Activated T-cell treated with anti-CD3 and anti-CD28 coated beads, Interleukin-2, amount 50 U/mL, for 4 hours (primary cell): ENCODE measurements around the gene UBP1. TPM values are rescaled to one million over a fixed set of nuclear protein-coding genes. Genes with fewer than 3 reads are reported as not detected.

Experiments used
- ATAC-seq, 2 donors: fragments of 200-7000 bp; cut with Tn5 transposase; one replicate each; pipeline ENCODE4 v1.10.0; 2021
- DNase-seq: peaks from one replicate; pipeline ENCODE4 v3.0.0-alpha.2; 2020
- H3K27me3 Mint-ChIP-seq: one replicate; pipeline ENCODE4 v1.8.0; 2021; ENCODE audit warnings: low read depth, mixed read lengths
- H3K36me3 Mint-ChIP-seq: one replicate; pipeline ENCODE4 v1.8.0; 2022; ENCODE audit warnings: mixed read lengths; ENCODE audit not compliant: insufficient read depth
- H3K4me1 Mint-ChIP-seq: one replicate; pipeline ENCODE4 v1.8.0; 2021; ENCODE audit warnings: low read depth, mixed read lengths
- H3K4me3 Mint-ChIP-seq: one replicate; pipeline ENCODE4 v1.8.0; 2021; ENCODE audit warnings: mild to moderate bottlenecking, moderate library complexity, mixed read lengths
- H3K9me3 Mint-ChIP-seq: one replicate; pipeline ENCODE4 v1.8.0; 2021; ENCODE audit warnings: mixed read lengths
- total RNA-seq, 3 donors: library from RNA; stranded (reverse); gene quantifications; one replicate each; pipeline ENCODE4 v1.2.1, GENCODE V29; 2021

The UBP1 gene
- total RNA-seq, 3 donors from 2014 or later = 64.2 to 69.7 (median 69.0) TPM

- Mint-ChIP-seq H3K4me3 (no peak overlapping the region), H3K27me3 (no peaks in the 10 kb centered on the region), H3K4me1 (peaks cover 11% of the 10 kb centered on the region), H3K36me3 (peaks cover 44% of the 10 kb centered on the region), H3K9me3 (no peaks in the 10 kb centered on the region)
- DNase-seq = no peak
- ATAC-seq = no peak
Observed at GRCh38 chr3:33389908-33390307, 50.3 kb downstream of the UBP1 start.

DNA sequence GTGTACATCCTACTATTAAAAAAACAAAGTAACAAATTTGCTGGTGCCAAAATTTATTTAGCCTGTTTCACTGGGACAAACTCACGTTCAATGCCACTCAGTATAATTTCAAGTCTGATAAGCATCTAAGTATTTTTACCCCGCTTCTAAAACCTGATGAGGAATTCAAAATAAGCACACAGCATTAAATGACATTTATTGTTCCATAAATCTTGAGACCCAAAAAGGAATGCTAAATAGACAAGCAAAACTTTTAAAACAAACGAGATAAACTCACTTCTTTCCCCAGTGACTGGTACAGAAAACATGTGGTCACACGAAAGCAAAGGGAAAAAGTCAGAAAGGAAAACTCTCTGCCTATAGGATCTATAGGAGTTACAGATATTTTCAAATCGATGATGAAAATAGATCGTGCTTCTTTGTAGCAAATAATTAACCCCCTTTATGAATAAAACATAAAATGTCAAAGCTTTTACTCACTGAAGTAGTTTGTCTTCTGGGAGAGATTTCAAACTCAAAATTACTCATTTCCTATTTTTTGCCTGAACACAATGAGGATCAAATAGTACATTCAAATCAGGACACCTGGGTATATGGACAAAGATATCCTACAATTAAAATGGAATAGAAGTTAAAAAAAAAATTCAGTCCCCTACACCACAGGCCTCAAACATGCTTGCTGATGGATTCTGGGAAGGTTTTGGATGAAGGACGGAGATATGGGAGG lies 51.7 kb downstream of the UBP1 start:
- DNase-seq = no peak
- Mint-ChIP-seq H3K36me3 (peaks cover 42% of the 10 kb centered on the region), H3K9me3 (no peaks in the 10 kb centered on the region), H3K4me1 (peaks cover 11% of the 10 kb centered on the region), H3K27me3 (no peaks in the 10 kb centered on the region), H3K4me3 (no peak overlapping the region)
- ATAC-seq = no peak

GRCh38 chr3:33386631-33387030 lies 53.6 kb downstream of the UBP1 start:
- ATAC-seq (no peak), DNase-seq (no peak)
- Mint-ChIP-seq H3K9me3 (no peaks in the 10 kb centered on the region), H3K4me1 (peaks cover 9% of the 10 kb centered on the region), H3K4me3 (no peak overlapping the region), H3K27me3 (no peaks in the 10 kb centered on the region), H3K36me3 (peaks cover 29% of the 10 kb centered on the region)

DNA sequence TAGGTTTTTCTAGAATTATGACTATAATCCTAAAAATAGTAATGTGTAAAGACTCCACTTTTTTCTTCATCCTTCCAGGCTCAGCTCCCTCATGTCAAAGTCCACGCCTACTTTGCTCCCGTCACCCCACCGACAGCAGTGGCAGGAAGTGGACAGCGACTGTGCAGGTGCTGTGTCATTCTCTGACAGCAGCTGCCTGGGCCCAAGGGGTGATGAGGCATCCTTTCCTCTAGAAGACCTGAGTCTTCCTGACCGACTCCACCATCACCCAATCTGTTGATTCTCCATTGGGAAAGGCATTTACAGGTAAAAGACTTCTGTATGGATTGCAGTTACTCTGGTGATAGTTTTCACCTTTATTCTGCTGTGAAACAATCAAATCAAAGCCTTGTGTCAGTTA lies 54.8 kb downstream of the UBP1 start:
- H3K9me3 Mint-ChIP-seq = no peaks in the 10 kb centered on the region
- ATAC-seq = peak; percentile 69 to 73
- H3K4me3 Mint-ChIP-seq = no peak overlapping the region
- H3K36me3 Mint-ChIP-seq = peaks cover 23% of the 10 kb centered on the region
- H3K27me3 Mint-ChIP-seq = no peaks in the 10 kb centered on the region
- peaks cover 9% of the 10 kb centered on the region for H3K4me1 Mint-ChIP-seq
- DNase-seq = peak; percentile 13

DNA sequence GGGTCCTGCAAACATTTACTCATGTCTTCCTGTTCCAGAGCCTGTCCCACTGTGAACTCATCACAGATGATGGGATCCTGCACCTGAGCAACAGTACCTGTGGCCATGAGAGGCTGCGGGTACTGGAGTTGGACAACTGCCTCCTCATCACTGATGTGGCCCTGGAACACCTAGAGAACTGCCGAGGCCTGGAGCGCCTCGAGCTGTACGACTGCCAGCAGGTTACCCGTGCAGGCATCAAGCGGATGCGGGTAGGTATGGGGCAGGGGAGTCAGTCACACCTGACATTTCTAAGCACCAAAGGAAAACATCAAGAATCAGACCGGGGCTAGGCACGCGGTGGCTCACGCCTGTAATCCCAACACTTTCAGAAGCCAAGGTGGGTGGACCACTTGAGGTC lies 56.3 kb downstream of the UBP1 start:
- peaks cover 13% of the 10 kb centered on the region for H3K36me3 Mint-ChIP-seq
- H3K27me3 Mint-ChIP-seq = no peaks in the 10 kb centered on the region
- no peaks in the 10 kb centered on the region for H3K9me3 Mint-ChIP-seq
- no peak for ATAC-seq
- H3K4me3 Mint-ChIP-seq = no peak overlapping the region
- peaks cover 9% of the 10 kb centered on the region for H3K4me1 Mint-ChIP-seq
- no peak for DNase-seq

- Mint-ChIP-seq H3K4me3 (no peak overlapping the region), H3K36me3 (peaks cover 2% of the 10 kb centered on the region), H3K27me3 (no peaks in the 10 kb centered on the region), H3K4me1 (peaks cover 4% of the 10 kb centered on the region), H3K9me3 (no peaks in the 10 kb centered on the region)
- no peak for ATAC-seq
- DNase-seq = no peak
Observed at GRCh38 chr3:33380653-33381052, 59.6 kb downstream of the UBP1 start.

- no peak for ATAC-seq
- Mint-ChIP-seq H3K27me3 (peaks cover under 1% of the 10 kb centered on the region), H3K36me3 (no peaks in the 10 kb centered on the region), H3K9me3 (no peaks in the 10 kb centered on the region), H3K4me1 (peaks cover 3% of the 10 kb centered on the region), H3K4me3 (no peak overlapping the region)
- DNase-seq = no peak
Observed at GRCh38 chr3:33377931-33378330, 62.3 kb downstream of the UBP1 start.

DNA sequence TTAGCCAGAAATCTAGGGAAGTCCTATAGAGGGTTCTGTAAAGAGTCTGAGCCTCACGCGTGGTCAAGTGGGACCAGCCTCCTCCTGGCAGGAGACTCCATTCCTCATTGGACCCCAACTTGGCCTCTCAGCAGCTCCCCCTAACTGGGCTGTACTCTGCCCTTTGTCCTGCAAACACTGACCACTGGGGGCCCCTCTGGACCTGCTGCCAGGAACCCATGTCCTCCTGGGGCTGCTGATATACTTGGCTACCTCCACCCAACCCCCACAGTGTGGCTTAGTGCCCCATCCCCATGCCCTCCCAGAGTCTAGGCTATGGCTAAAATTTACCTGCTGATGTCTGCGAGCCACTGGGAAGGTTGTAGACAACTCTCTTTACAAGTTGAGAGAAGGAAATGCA lies 62.7 kb downstream of the UBP1 start:
- DNase-seq (no peak), ATAC-seq (no peak)
- Mint-ChIP-seq H3K9me3 (no peaks in the 10 kb centered on the region), H3K36me3 (no peaks in the 10 kb centered on the region), H3K4me1 (peaks cover 7% of the 10 kb centered on the region), H3K27me3 (peaks cover 1% of the 10 kb centered on the region), H3K4me3 (no peak overlapping the region)

GRCh38 chr3:33373082-33373437 lies 67.1 kb downstream of the UBP1 start:
- Mint-ChIP-seq H3K4me3 (no peak overlapping the region), H3K4me1 (peaks cover 7% of the 10 kb centered on the region)

DNA sequence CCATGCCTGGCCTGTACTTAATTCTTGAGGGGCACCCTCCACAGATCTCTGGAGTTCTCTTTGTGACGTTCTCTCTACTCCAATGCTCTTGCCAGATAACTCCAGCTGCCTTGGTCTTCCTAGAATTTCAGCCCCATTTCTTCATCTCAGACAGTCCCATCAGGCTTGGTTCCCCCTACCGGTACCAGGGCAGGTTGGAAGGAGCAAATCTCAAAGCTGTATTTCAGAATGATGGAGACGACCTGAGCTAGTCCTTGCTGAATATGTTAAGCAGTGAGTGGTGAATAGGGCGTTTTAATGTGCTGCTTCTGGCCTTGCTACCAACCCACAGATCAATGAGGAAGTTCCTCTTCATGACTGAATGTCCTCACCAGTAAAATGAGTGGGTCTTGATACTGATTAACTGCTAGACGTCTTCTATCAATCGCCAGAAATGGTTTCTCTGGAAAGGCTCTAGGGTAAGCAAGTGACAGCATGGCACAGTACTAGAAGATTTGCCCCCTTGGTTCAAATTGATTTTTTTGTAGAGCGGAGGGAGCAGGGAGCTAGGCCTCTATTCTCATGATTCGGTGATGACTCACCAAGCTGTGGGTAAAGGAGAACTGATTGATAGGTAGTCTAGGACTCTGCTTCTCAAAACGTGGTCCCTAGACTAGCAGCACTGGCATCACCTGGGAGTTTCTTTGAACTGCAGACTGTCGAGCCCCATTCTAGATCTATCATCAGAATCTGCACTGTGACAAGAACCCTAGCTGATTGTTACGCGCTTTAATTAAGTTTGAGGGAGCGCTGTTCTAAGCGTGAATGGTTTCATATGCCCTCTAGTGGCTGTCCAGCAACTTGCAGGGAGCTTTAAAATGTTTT lies 67.8 kb downstream of the UBP1 start:
- Mint-ChIP-seq H3K36me3 (no peaks in the 10 kb centered on the region), H3K4me1 (peaks cover 7% of the 10 kb centered on the region), H3K9me3 (no peaks in the 10 kb centered on the region)

More at GRCh38 chr3:33373082-33373437, 67.1 kb downstream of the UBP1 start:
- DNase-seq = no peak
- H3K36me3 Mint-ChIP-seq = no peaks in the 10 kb centered on the region
- no peaks in the 10 kb centered on the region for H3K9me3 Mint-ChIP-seq
- no peak for ATAC-seq
- H3K27me3 Mint-ChIP-seq = peaks cover 7% of the 10 kb centered on the region

GRCh38 chr3:33364531-33365128 lies 75.6 kb downstream of the UBP1 start:
- peaks cover 3% of the 10 kb centered on the region for H3K27me3 Mint-ChIP-seq
- H3K36me3 Mint-ChIP-seq = no peaks in the 10 kb centered on the region
- DNase-seq = no peak

More for the DNA sequence above, 67.8 kb downstream of the UBP1 start:
- Mint-ChIP-seq H3K27me3 (peaks cover 9% of the 10 kb centered on the region), H3K4me3 (no peak overlapping the region)
- DNase-seq (peak; percentile 24), ATAC-seq (peak; percentile 90 to 96)

DNA sequence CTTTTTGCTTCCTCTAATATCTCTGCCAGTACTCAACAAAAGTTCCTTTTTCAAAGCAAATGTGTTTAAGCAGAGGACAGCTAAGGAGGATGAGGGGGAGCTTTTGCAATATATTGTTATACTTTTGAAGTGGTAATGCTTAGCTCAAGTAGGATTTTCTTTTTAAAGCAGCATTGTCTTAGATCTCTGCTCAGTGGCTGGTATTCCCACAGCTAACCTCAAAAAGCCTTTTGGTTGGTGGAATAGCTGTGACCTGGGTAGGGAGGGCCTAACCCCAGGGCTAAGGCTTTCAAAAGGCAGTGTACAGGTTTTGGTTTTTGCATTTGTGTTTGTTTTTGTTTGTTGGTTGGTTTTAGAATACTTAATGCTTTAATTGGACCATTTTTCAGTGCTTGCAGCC lies 76.1 kb downstream of the UBP1 start:
- DNase-seq (no peak), ATAC-seq (no peak)
- Mint-ChIP-seq H3K36me3 (no peaks in the 10 kb centered on the region), H3K27me3 (peaks cover 3% of the 10 kb centered on the region), H3K9me3 (no peaks in the 10 kb centered on the region), H3K4me3 (no peak overlapping the region), H3K4me1 (no peaks in the 10 kb centered on the region)

More at GRCh38 chr3:33364531-33365128, 75.6 kb downstream of the UBP1 start:
- ATAC-seq = no peak
- H3K4me3 Mint-ChIP-seq = no peak overlapping the region
- no peaks in the 10 kb centered on the region for H3K4me1 Mint-ChIP-seq
- H3K9me3 Mint-ChIP-seq = no peaks in the 10 kb centered on the region

- H3K4me1 Mint-ChIP-seq = no peaks in the 10 kb centered on the region
- no peak overlapping the region for H3K4me3 Mint-ChIP-seq
- no peaks in the 10 kb centered on the region for H3K9me3 Mint-ChIP-seq
- ATAC-seq = no peak
- H3K36me3 Mint-ChIP-seq = no peaks in the 10 kb centered on the region
- H3K27me3 Mint-ChIP-seq = peaks cover 3% of the 10 kb centered on the region
- DNase-seq = no peak
Observed at GRCh38 chr3:33363113-33363800, 76.9 kb downstream of the UBP1 start.

- no peaks in the 10 kb centered on the region for H3K4me1 Mint-ChIP-seq
- no peaks in the 10 kb centered on the region for H3K36me3 Mint-ChIP-seq
- DNase-seq (no peak), ATAC-seq (no peak)
- no peak overlapping the region for H3K4me3 Mint-ChIP-seq
- no peaks in the 10 kb centered on the region for H3K9me3 Mint-ChIP-seq
- peaks cover 4% of the 10 kb centered on the region for H3K27me3 Mint-ChIP-seq
Observed at GRCh38 chr3:33360136-33360825, 79.9 kb downstream of the UBP1 start.
